Type B pancreatic cell (in vitro differentiated cells): Measurements from ENCODE around the gene FAM89A. TPM values are rescaled to one million over a fixed set of nuclear protein-coding genes. Genes with fewer than 3 reads are reported as not detected.
A peak's percentile ranks its signal among the peaks of the same experiment; 100 is the strongest.

Experiments used
- DNase-seq: peaks from one replicate; pipeline ENCODE4 v3.0.0; 2021; ENCODE audit warnings: mixed read lengths; ENCODE audit not compliant: unreplicated experiment; ENCODE audit errors: extremely low spot score
- H3K27ac Mint-ChIP-seq: 2 replicates; pipeline ENCODE4 v1.8.0; 2021; ENCODE audit warnings: mild to moderate bottlenecking, mixed read lengths
- H3K27me3 Mint-ChIP-seq: 2 replicates; pipeline ENCODE4 v1.8.0; 2021; ENCODE audit warnings: mixed read lengths
- H3K36me3 Mint-ChIP-seq: 2 replicates; pipeline ENCODE4 v1.8.0; 2021; ENCODE audit warnings: mixed read lengths
- H3K4me1 Mint-ChIP-seq: one replicate; pipeline ENCODE4 v1.8.0; 2021; ENCODE audit warnings: mixed read lengths; ENCODE audit not compliant: unreplicated experiment
- H3K4me3 Mint-ChIP-seq: 2 replicates; pipeline ENCODE4 v1.8.0; 2021; ENCODE audit warnings: mild to moderate bottlenecking, mixed read lengths
- H3K9me3 Mint-ChIP-seq: 2 replicates; pipeline ENCODE4 v1.8.0; 2021; ENCODE audit warnings: mixed read lengths
- CTCF ChIP-seq: fragments of 200-600 bp; sonication (generic); conservative IDR thresholded peaks from 2 replicates; pipeline ENCODE4 v1.5.0; 2021; ENCODE audit warnings: antibody characterized with exemption, mild to moderate bottlenecking
- total RNA-seq: library from RNA; stranded (reverse); gene quantifications from 2 replicates; pipeline ENCODE4 v1.2.1, GENCODE V29; 2021; ENCODE audit warnings: low replicate concordance

Gene FAM89A
- total RNA-seq, 1 donor from 2014 or later, result 11.9 TPM

- Mint-ChIP-seq H3K4me3 (peak within 1 kb of the TSS; percentile 98), H3K27ac (peak within 1 kb of the TSS; percentile 87), H3K27me3 (no peaks in the 10 kb centered on the region), H3K4me1 (peaks cover 16% of the 10 kb centered on the region), H3K36me3 (no peaks in the 10 kb centered on the region), H3K9me3 (no peaks in the 10 kb centered on the region)
- peak; percentile 59 for TF ChIP-seq CTCF
- peak; percentile 98 for DNase-seq
These were observed 61.3 kb downstream of the FAM89A start, which contains the start of the genes ARV1 and TTC13 for GRCh38 chr1:230978491-230979388. TSS of gene ARV1 (plus strand) at chr1:230979094. CDS start at chr1:230979106, 12 bp downstream. TSS of gene TTC13 (minus strand) at chr1:230978861. CDS start at chr1:230978830, 31 bp downstream.

- no peaks in the 10 kb centered on the region for H3K36me3 Mint-ChIP-seq
These were observed 62.1 kb downstream of the FAM89A start for GRCh38 chr1:230977761-230978490.

DNA sequence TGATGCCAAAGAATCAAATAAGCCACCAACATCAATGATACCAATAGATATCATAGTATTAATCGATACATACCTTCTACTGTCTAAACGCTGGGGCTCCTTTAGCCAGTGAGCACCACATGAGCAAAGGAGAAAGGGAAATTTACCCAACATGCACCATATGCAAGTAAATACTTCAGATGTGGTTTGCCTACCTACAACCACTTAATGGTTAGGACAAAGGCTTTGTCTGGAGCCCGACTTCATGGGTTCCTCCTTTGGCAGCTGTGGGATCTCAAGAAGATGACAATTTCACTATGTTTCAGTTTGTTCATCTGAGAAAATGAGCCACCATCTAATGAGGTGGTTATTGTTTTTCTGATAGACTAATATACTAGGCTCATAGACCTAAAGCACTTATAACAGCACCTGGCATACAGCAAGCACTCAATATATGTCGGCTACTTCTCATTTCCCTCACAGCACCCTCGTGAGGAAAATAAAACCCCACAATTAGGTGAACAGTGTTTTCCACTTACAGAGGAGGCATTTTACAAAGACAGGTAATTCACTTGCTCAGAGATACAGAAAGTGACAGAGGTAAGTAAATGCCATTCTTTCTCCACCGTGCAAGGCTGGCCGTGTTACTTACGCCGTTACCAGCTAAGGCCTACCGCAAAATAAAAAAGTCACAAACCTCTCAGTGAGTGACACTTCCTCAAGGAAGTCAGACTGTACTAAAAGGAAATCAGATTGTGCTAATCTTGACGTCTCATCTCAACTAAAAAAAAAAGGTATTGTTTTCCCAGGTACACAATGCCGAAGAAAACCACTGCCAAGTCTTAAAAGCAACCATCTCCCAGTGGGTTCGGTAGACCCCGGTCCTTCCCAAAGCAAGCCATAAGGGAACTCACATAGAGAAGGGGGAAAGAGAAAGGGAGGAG, 63.0 kb downstream of the FAM89A start:
- no peak for DNase-seq
- peak overlapping the region; percentile 87 for H3K27ac Mint-ChIP-seq
- TF ChIP-seq CTCF, result no peak
- no peaks in the 10 kb centered on the region for H3K27me3 Mint-ChIP-seq
- H3K9me3 Mint-ChIP-seq, result no peaks in the 10 kb centered on the region
- peak overlapping the region; percentile 95 for H3K4me3 Mint-ChIP-seq
- H3K4me1 Mint-ChIP-seq, result peaks cover 16% of the 10 kb centered on the region
- H3K36me3 Mint-ChIP-seq, result no peaks in the 10 kb centered on the region

More at GRCh38 chr1:230977761-230978490, 62.1 kb downstream of the FAM89A start:
- peak; percentile 69 for DNase-seq
- no peak for TF ChIP-seq CTCF
- no peaks in the 10 kb centered on the region for H3K27me3 Mint-ChIP-seq
- no peaks in the 10 kb centered on the region for H3K9me3 Mint-ChIP-seq
- H3K4me1 Mint-ChIP-seq, result peaks cover 16% of the 10 kb centered on the region
- H3K27ac Mint-ChIP-seq, result peak overlapping the region; percentile 87
- peak overlapping the region; percentile 95 for H3K4me3 Mint-ChIP-seq

GRCh38 chr1:230976360-230976759, 63.7 kb downstream of the FAM89A start:
- no peak overlapping the region for H3K27ac Mint-ChIP-seq
- H3K9me3 Mint-ChIP-seq, result no peaks in the 10 kb centered on the region
- H3K4me3 Mint-ChIP-seq, result peak overlapping the region; percentile 68
- H3K27me3 Mint-ChIP-seq, result no peaks in the 10 kb centered on the region
- TF ChIP-seq CTCF, result no peak
- H3K4me1 Mint-ChIP-seq, result peaks cover 16% of the 10 kb centered on the region
- DNase-seq, result no peak
- no peaks in the 10 kb centered on the region for H3K36me3 Mint-ChIP-seq

- H3K27ac Mint-ChIP-seq, result no peak overlapping the region
- no peak for DNase-seq
- H3K4me3 Mint-ChIP-seq, result no peak overlapping the region
- peaks cover 16% of the 10 kb centered on the region for H3K4me1 Mint-ChIP-seq
- no peaks in the 10 kb centered on the region for H3K27me3 Mint-ChIP-seq
- H3K36me3 Mint-ChIP-seq, result no peaks in the 10 kb centered on the region
- H3K9me3 Mint-ChIP-seq, result no peaks in the 10 kb centered on the region
- TF ChIP-seq CTCF, result no peak
These were observed 64.4 kb downstream of the FAM89A start for GRCh38 chr1:230975636-230976035.
